Activated naive CD8-positive, alpha-beta T cell (primary cell): ENCODE results near the gene TFPT.

Experiments used
- H3K27ac Mint-ChIP-seq: one replicate; pipeline ENCODE4 v1.8.0; 2021; ENCODE audit warnings: mixed read lengths
- H3K27me3 Mint-ChIP-seq: one replicate; pipeline ENCODE4 v1.8.0; 2021; ENCODE audit warnings: mixed read lengths
- H3K36me3 Mint-ChIP-seq: one replicate; pipeline ENCODE4 v1.8.0; 2021; ENCODE audit warnings: mixed read lengths
- H3K4me1 Mint-ChIP-seq: one replicate; pipeline ENCODE4 v1.8.0; 2021; ENCODE audit warnings: low read depth, mixed read lengths
- H3K4me3 Mint-ChIP-seq: one replicate; pipeline ENCODE4 v1.8.0; 2021; ENCODE audit warnings: mild to moderate bottlenecking, mixed read lengths
- H3K9me3 Mint-ChIP-seq: one replicate; pipeline ENCODE4 v1.8.0; 2021; ENCODE audit warnings: low read depth, mixed read lengths

The TFPT gene

GRCh38 chr19:54115109-54116063 lies at the start of gene TFPT, which contains the start of gene PRPF31:
TFPT (minus strand) TSS chr19:54115657; CDS start chr19:54115269, 388 bp downstream.
PRPF31 (plus strand) TSS chr19:54115754; CDS start chr19:54118279, 2,525 bp downstream.
- H3K4me1 Mint-ChIP-seq = peaks cover 38% of the 10 kb centered on the region
- peak within 1 kb of the TSS; percentile 98 for H3K27ac Mint-ChIP-seq
- H3K4me3 Mint-ChIP-seq = peak within 1 kb of the TSS; percentile 95
- no peaks in the 10 kb centered on the region for H3K27me3 Mint-ChIP-seq
- no peaks in the 10 kb centered on the region for H3K9me3 Mint-ChIP-seq
- peaks cover 6% of the 10 kb centered on the region for H3K36me3 Mint-ChIP-seq

- Mint-ChIP-seq H3K27ac (no peak overlapping the region), H3K36me3 (no peaks in the 10 kb centered on the region), H3K4me1 (peaks cover 39% of the 10 kb centered on the region), H3K4me3 (no peak overlapping the region), H3K9me3 (no peaks in the 10 kb centered on the region), H3K27me3 (no peaks in the 10 kb centered on the region)
Measured at GRCh38 chr19:54165222-54165621, 49.8 kb upstream of the TFPT start.

- Mint-ChIP-seq H3K27me3 (no peaks in the 10 kb centered on the region), H3K9me3 (no peaks in the 10 kb centered on the region), H3K4me1 (peaks cover 44% of the 10 kb centered on the region), H3K36me3 (no peaks in the 10 kb centered on the region), H3K27ac (no peak overlapping the region), H3K4me3 (peak overlapping the region; percentile 67)
Measured at GRCh38 chr19:54164369-54165068, 49.1 kb upstream of the TFPT start.

GRCh38 chr19:54162884-54163283 lies 47.4 kb upstream of the TFPT start:
- Mint-ChIP-seq H3K4me1 (peaks cover 52% of the 10 kb centered on the region), H3K27ac (peak overlapping the region; percentile 66)

GRCh38 chr19:54162241-54162805 lies 46.9 kb upstream of the TFPT start:
- Mint-ChIP-seq H3K4me3 (peak overlapping the region; percentile 89), H3K36me3 (no peaks in the 10 kb centered on the region), H3K4me1 (peaks cover 52% of the 10 kb centered on the region), H3K27me3 (no peaks in the 10 kb centered on the region), H3K9me3 (no peaks in the 10 kb centered on the region), H3K27ac (peak overlapping the region; percentile 55)

More at GRCh38 chr19:54162884-54163283, 47.4 kb upstream of the TFPT start:
- H3K27me3 Mint-ChIP-seq = no peaks in the 10 kb centered on the region
- H3K9me3 Mint-ChIP-seq = no peaks in the 10 kb centered on the region
- peak overlapping the region; percentile 89 for H3K4me3 Mint-ChIP-seq
- H3K36me3 Mint-ChIP-seq = no peaks in the 10 kb centered on the region

GRCh38 chr19:54160854-54161253 lies 45.4 kb upstream of the TFPT start:
- peak overlapping the region; percentile 99 for H3K27ac Mint-ChIP-seq
- H3K4me1 Mint-ChIP-seq = peaks cover 61% of the 10 kb centered on the region

GRCh38 chr19:54160182-54160811 lies 44.8 kb upstream of the TFPT start:
- Mint-ChIP-seq H3K36me3 (peaks cover 2% of the 10 kb centered on the region), H3K27ac (peak overlapping the region; percentile 99), H3K4me3 (peak overlapping the region; percentile 99), H3K9me3 (no peaks in the 10 kb centered on the region), H3K4me1 (peaks cover 63% of the 10 kb centered on the region), H3K27me3 (no peaks in the 10 kb centered on the region)

More at GRCh38 chr19:54160854-54161253, 45.4 kb upstream of the TFPT start:
- Mint-ChIP-seq H3K36me3 (peaks cover 2% of the 10 kb centered on the region), H3K9me3 (no peaks in the 10 kb centered on the region), H3K27me3 (no peaks in the 10 kb centered on the region), H3K4me3 (peak overlapping the region; percentile 99)

GRCh38 chr19:54159352-54160181 lies 44.1 kb upstream of the TFPT start, which contains the start of gene LENG1:
LENG1 (minus strand) TSS chr19:54159721; CDS start chr19:54159695, 26 bp downstream.
- Mint-ChIP-seq H3K9me3 (no peaks in the 10 kb centered on the region), H3K27ac (peak within 1 kb of the TSS; percentile 99), H3K4me3 (peak within 1 kb of the TSS; percentile 99), H3K4me1 (peaks cover 67% of the 10 kb centered on the region), H3K27me3 (no peaks in the 10 kb centered on the region), H3K36me3 (peaks cover 5% of the 10 kb centered on the region)

- no peaks in the 10 kb centered on the region for H3K27me3 Mint-ChIP-seq
- H3K36me3 Mint-ChIP-seq = peaks cover 7% of the 10 kb centered on the region
- no peaks in the 10 kb centered on the region for H3K9me3 Mint-ChIP-seq
- H3K4me1 Mint-ChIP-seq = peaks cover 68% of the 10 kb centered on the region
- peak overlapping the region; percentile 99 for H3K27ac Mint-ChIP-seq
- peak overlapping the region; percentile 99 for H3K4me3 Mint-ChIP-seq
Measured at GRCh38 chr19:54158812-54159351, 43.4 kb upstream of the TFPT start.

GRCh38 chr19:54156953-54157352 lies 41.5 kb upstream of the TFPT start:
- H3K4me1 Mint-ChIP-seq = peaks cover 63% of the 10 kb centered on the region
- H3K9me3 Mint-ChIP-seq = no peaks in the 10 kb centered on the region
- H3K4me3 Mint-ChIP-seq = peak overlapping the region; percentile 73
- no peaks in the 10 kb centered on the region for H3K27me3 Mint-ChIP-seq
- H3K27ac Mint-ChIP-seq = peak overlapping the region; percentile 50
- peaks cover 7% of the 10 kb centered on the region for H3K36me3 Mint-ChIP-seq

GRCh38 chr19:54156490-54156889 lies 41.0 kb upstream of the TFPT start:
- Mint-ChIP-seq H3K27ac (no peak overlapping the region), H3K9me3 (no peaks in the 10 kb centered on the region), H3K4me1 (peaks cover 64% of the 10 kb centered on the region), H3K4me3 (no peak overlapping the region), H3K36me3 (peaks cover 7% of the 10 kb centered on the region), H3K27me3 (no peaks in the 10 kb centered on the region)

GRCh38 chr19:54155694-54156093 lies 40.2 kb upstream of the TFPT start:
- Mint-ChIP-seq H3K4me1 (peaks cover 58% of the 10 kb centered on the region), H3K4me3 (no peak overlapping the region), H3K27me3 (no peaks in the 10 kb centered on the region), H3K9me3 (no peaks in the 10 kb centered on the region), H3K36me3 (peaks cover 7% of the 10 kb centered on the region), H3K27ac (peak overlapping the region; percentile 50)

- Mint-ChIP-seq H3K4me3 (peak overlapping the region; percentile 33), H3K4me1 (peaks cover 54% of the 10 kb centered on the region)
Measured at GRCh38 chr19:54154603-54155345, 39.3 kb upstream of the TFPT start.

More at GRCh38 chr19:54154603-54155345, 39.3 kb upstream of the TFPT start:
- Mint-ChIP-seq H3K9me3 (no peaks in the 10 kb centered on the region), H3K36me3 (peaks cover 7% of the 10 kb centered on the region), H3K27me3 (no peaks in the 10 kb centered on the region), H3K27ac (peak overlapping the region; percentile 82)
